Transverse colon (tissue), 4 donors: ENCODE measurements around the gene PRPF39.

Experiments used
- CTCF ChIP-seq, 5 experiments: fragments of 200-600 bp in 3 of 5; fragments of 450-650 bp in 2 of 5; sonication (generic) in 3 of 5; IDR thresholded peaks; 1 replicate in 2 of 5; 2 replicates in 3 of 5; pipeline ENCODE4 v1.5.1; 2016 to 2017; ENCODE audit warnings: antibody characterized with exemption in 5 of 5, inconsistent platforms in 3 of 5, mild to moderate bottlenecking in 2 of 5, moderate library complexity in 1 of 5
- POLR2A ChIP-seq: fragments of 450-650 bp; IDR thresholded peaks from one replicate; pipeline ENCODE4 v1.6.1; 2016; ENCODE audit warnings: antibody characterized with exemption, mild to moderate bottlenecking, moderate library complexity
- POLR2AphosphoS5 ChIP-seq, 3 donors: sonication (generic); formaldehyde crosslinking; IDR thresholded peaks; one replicate each; pipeline ENCODE4 v1.6.1; 2016; ENCODE audit warnings: antibody characterized with exemption in 3 of 3

- peak; percentile 87 to 96 (median 94) for TF ChIP-seq POLR2AphosphoS5 (IDR thresholded peaks at IDR 0.05)
- peak in 1 of 5 experiments; percentile 12 for TF ChIP-seq CTCF (IDR thresholded peaks at IDR 0.05)
- peak; percentile 93 for TF ChIP-seq POLR2A
These were observed 50.4 kb downstream of the PRPF39 start, which contains the start of gene FKBP3 for GRCh38 chr14:45134051-45134958.
